NB4 (cell line): ENCODE measurements around the gene ARL16.

Experiments used
- CTCF ChIP-seq: IDR thresholded peaks from one replicate; pipeline ENCODE4 v1.5.1; 2012; ENCODE audit warnings: low read depth, low read length
- POLR2A ChIP-seq: IDR thresholded peaks from 2 replicates; pipeline ENCODE4 v1.6.1; 2011; ENCODE audit warnings: mild to moderate bottlenecking; ENCODE audit not compliant: insufficient read length; ENCODE audit errors: extremely low read depth

GRCh38 chr17:81650951-81651350, 32.6 kb downstream of the ARL16 start:
- no peak for TF ChIP-seq CTCF
- no peak for TF ChIP-seq POLR2A
